Measurements from ENCODE around the gene CLEC16A. TPM values are rescaled to one million over a fixed set of nuclear protein-coding genes. Genes with fewer than 3 reads are reported as not detected.
"Not testable (repeated sequence)": the region's sequence is repeated elsewhere in the genome, so short reads cannot be mapped to it uniquely, and the experiment has no call there.

The CLEC16A gene
- total RNA-seq, 1 donor from 2014 or later: 35.9 TPM

GRCh38 chr16:11217651-11218603, 273.6 kb downstream of the CLEC16A start:
- Mint-ChIP-seq H3K27ac (no peak overlapping the region), H3K27me3 (no peaks in the 10 kb centered on the region)

GRCh38 chr16:11218604-11218962, 274.2 kb downstream of the CLEC16A start:
- peaks cover 21% of the 10 kb centered on the region for H3K36me3 Mint-ChIP-seq (ENCODE audit: low read depth)
- no peaks in the 10 kb centered on the region for H3K27me3 Mint-ChIP-seq
- H3K4me3 Mint-ChIP-seq: no peak overlapping the region
- peaks cover 11% of the 10 kb centered on the region for H3K9me3 Mint-ChIP-seq
- DNase-seq: no peak
- intact Hi-C loops (cut with micrococcal nuclease): loop anchor here (2.0 kb wide), 1 partner anchor 20 kb away; no protein-coding TSS in a partner anchor
- H3K4me1 Mint-ChIP-seq: peaks cover 28% of the 10 kb centered on the region
- peak overlapping the region; percentile 57 for H3K27ac Mint-ChIP-seq

More at GRCh38 chr16:11217651-11218603, 273.6 kb downstream of the CLEC16A start:
- intact Hi-C loops (cut with micrococcal nuclease): loop anchor here (2.0 kb wide), 1 partner anchor 19 kb away; no protein-coding TSS in a partner anchor
- peaks cover 19% of the 10 kb centered on the region for H3K36me3 Mint-ChIP-seq (ENCODE audit: low read depth)
- H3K4me1 Mint-ChIP-seq: peaks cover 25% of the 10 kb centered on the region
- DNase-seq: no peak
- no peak overlapping the region for H3K4me3 Mint-ChIP-seq
- peaks cover 11% of the 10 kb centered on the region for H3K9me3 Mint-ChIP-seq

- intact Hi-C loops (cut with micrococcal nuclease): loop anchor here (2.0 kb wide), 1 partner anchor 20 kb away; no protein-coding TSS in a partner anchor
- Mint-ChIP-seq H3K9me3 (peaks cover 11% of the 10 kb centered on the region), H3K27me3 (no peaks in the 10 kb centered on the region), H3K4me3 (no peak overlapping the region), H3K36me3 (ENCODE audit: low read depth) (peaks cover 21% of the 10 kb centered on the region), H3K27ac (peak overlapping the region; percentile 31), H3K4me1 (peaks cover 31% of the 10 kb centered on the region)
- no peak for DNase-seq
Observed at GRCh38 chr16:11219178-11219577, 274.8 kb downstream of the CLEC16A start.

- not testable (repeated sequence) for H3K4me3 Mint-ChIP-seq, H3K27me3 Mint-ChIP-seq, DNase-seq, H3K27ac Mint-ChIP-seq
- peaks cover 44% of the 10 kb centered on the region for H3K4me1 Mint-ChIP-seq
- peaks cover 11% of the 10 kb centered on the region for H3K9me3 Mint-ChIP-seq
- peaks cover 21% of the 10 kb centered on the region for H3K36me3 Mint-ChIP-seq (ENCODE audit: low read depth)
- intact Hi-C loops (cut with micrococcal nuclease): loop anchor here (5.0 kb wide), 1 partner anchor 58 kb away; no protein-coding TSS in a partner anchor
Observed at GRCh38 chr16:11220507-11220906, 276.1 kb downstream of the CLEC16A start.

- H3K27ac Mint-ChIP-seq: peak overlapping the region; percentile 100
- H3K9me3 Mint-ChIP-seq: no peaks in the 10 kb centered on the region
- intact Hi-C loops (cut with micrococcal nuclease): loop anchor here (1.0 to 5.0 kb wide), 3 partner anchors 47 to 146 kb away; no protein-coding TSS in a partner anchor
- H3K36me3 Mint-ChIP-seq (ENCODE audit: low read depth): peaks cover 3% of the 10 kb centered on the region
- H3K4me3 Mint-ChIP-seq: peak overlapping the region; percentile 86
- DNase-seq: peak; percentile 92
- H3K27me3 Mint-ChIP-seq: no peaks in the 10 kb centered on the region
- H3K4me1 Mint-ChIP-seq: peaks cover 56% of the 10 kb centered on the region
Observed at GRCh38 chr16:11224096-11224893, 279.9 kb downstream of the CLEC16A start.

- DNase-seq: peak; percentile 96
- intact Hi-C loops (cut with micrococcal nuclease): loop anchor here (1.0 to 5.0 kb wide), 11 partner anchors 8 to 260 kb away; no protein-coding TSS in a partner anchor
- H3K27ac Mint-ChIP-seq: peak overlapping the region; percentile 100
- H3K36me3 Mint-ChIP-seq (ENCODE audit: low read depth): peaks cover 3% of the 10 kb centered on the region
- H3K9me3 Mint-ChIP-seq: no peaks in the 10 kb centered on the region
- no peaks in the 10 kb centered on the region for H3K27me3 Mint-ChIP-seq
- peaks cover 61% of the 10 kb centered on the region for H3K4me1 Mint-ChIP-seq
- H3K4me3 Mint-ChIP-seq: peak overlapping the region; percentile 86
Observed at GRCh38 chr16:11224894-11225676, 280.7 kb downstream of the CLEC16A start.

- peaks cover 59% of the 10 kb centered on the region for H3K4me1 Mint-ChIP-seq
- intact Hi-C loops (cut with micrococcal nuclease): loop anchor here (1.0 to 5.0 kb wide), 9 partner anchors 7 to 261 kb away; no protein-coding TSS in a partner anchor
- H3K36me3 Mint-ChIP-seq (ENCODE audit: low read depth): peaks cover 3% of the 10 kb centered on the region
- DNase-seq: no peak
- H3K4me3 Mint-ChIP-seq: peak overlapping the region; percentile 86
- H3K27me3 Mint-ChIP-seq: no peaks in the 10 kb centered on the region
- H3K9me3 Mint-ChIP-seq: no peaks in the 10 kb centered on the region
- peak overlapping the region; percentile 100 for H3K27ac Mint-ChIP-seq
Observed at GRCh38 chr16:11225677-11226549, 281.5 kb downstream of the CLEC16A start.

- no peak overlapping the region for H3K4me3 Mint-ChIP-seq
- peak overlapping the region; percentile 26 for H3K27ac Mint-ChIP-seq
- H3K4me1 Mint-ChIP-seq: peaks cover 74% of the 10 kb centered on the region
- no peaks in the 10 kb centered on the region for H3K27me3 Mint-ChIP-seq
- H3K36me3 Mint-ChIP-seq (ENCODE audit: low read depth): peaks cover 1% of the 10 kb centered on the region
- no peaks in the 10 kb centered on the region for H3K9me3 Mint-ChIP-seq
- DNase-seq: no peak
- intact Hi-C loops (cut with micrococcal nuclease): loop anchor here (5.0 kb wide), 1 partner anchor 37 kb away; no protein-coding TSS in a partner anchor
Observed at GRCh38 chr16:11229432-11229831, 285.1 kb downstream of the CLEC16A start.

- DNase-seq: no peak
- H3K36me3 Mint-ChIP-seq (ENCODE audit: low read depth): peaks cover 1% of the 10 kb centered on the region
- H3K4me3 Mint-ChIP-seq: no peak overlapping the region
- intact Hi-C loops (cut with micrococcal nuclease): loop anchor here (5.0 kb wide), 1 partner anchor 38 kb away; no protein-coding TSS in a partner anchor
- H3K27me3 Mint-ChIP-seq: no peaks in the 10 kb centered on the region
- H3K4me1 Mint-ChIP-seq: peaks cover 72% of the 10 kb centered on the region
- peak overlapping the region; percentile 26 for H3K27ac Mint-ChIP-seq
- no peaks in the 10 kb centered on the region for H3K9me3 Mint-ChIP-seq
Observed at GRCh38 chr16:11229906-11230305, 285.5 kb downstream of the CLEC16A start.

- no peaks in the 10 kb centered on the region for H3K36me3 Mint-ChIP-seq (ENCODE audit: low read depth)
- peaks cover 66% of the 10 kb centered on the region for H3K4me1 Mint-ChIP-seq
- H3K9me3 Mint-ChIP-seq: no peaks in the 10 kb centered on the region
- peak overlapping the region; percentile 98 for H3K27ac Mint-ChIP-seq
- peak overlapping the region; percentile 67 for H3K4me3 Mint-ChIP-seq
- no peak for DNase-seq
- H3K27me3 Mint-ChIP-seq: no peaks in the 10 kb centered on the region
- intact Hi-C loops (cut with micrococcal nuclease): no loop called here
Observed at GRCh38 chr16:11231367-11231970, 287.1 kb downstream of the CLEC16A start.
